GM18526 (cell line): ENCODE results near the gene HKDC1.

Experiments
- POLR2A ChIP-seq: IDR thresholded peaks from 3 replicates; pipeline ENCODE4 v1.6.1; 2011; ENCODE audit not compliant: insufficient read length; ENCODE audit errors: extremely low read depth

HKDC1 gene

DNA sequence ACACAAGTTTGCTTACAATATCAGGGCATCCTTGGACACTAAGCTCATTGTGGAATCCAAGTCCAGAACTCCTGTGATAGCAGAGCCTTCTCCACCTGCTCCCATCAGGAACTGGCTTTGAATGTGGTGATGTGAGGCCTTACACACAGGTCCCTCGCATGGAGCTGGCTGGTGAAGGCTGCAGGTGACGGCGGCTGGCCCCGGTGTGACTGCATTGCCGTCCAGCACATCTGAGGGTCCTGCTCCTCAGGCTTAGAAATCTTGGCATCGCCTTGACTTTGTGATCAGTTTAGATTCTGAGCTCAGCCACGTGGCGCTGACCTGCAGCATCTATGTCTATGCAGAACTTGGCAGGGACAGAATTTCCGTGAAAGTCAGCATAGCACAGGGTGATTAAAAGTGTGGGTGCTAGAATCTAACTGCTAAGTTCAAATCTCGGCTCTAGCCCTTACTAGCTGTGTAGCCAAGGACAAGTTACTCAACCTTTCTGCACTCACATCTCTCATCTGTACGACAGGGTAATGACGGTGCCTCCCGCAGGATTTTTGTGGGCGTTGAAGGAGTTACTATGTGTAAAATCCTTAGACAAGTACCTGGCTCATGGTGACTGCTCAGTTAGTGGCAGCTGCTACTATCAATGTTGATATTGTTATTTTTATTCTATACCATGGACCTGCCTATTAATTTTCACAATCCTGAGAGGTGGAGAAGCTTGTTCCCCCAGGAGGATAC lies 26.6 kb downstream of the HKDC1 start:
- TF ChIP-seq POLR2A: no peak

GRCh38 chr10:69247313-69247710 lies 27.2 kb downstream of the HKDC1 start:
- TF ChIP-seq POLR2A: no peak

DNA sequence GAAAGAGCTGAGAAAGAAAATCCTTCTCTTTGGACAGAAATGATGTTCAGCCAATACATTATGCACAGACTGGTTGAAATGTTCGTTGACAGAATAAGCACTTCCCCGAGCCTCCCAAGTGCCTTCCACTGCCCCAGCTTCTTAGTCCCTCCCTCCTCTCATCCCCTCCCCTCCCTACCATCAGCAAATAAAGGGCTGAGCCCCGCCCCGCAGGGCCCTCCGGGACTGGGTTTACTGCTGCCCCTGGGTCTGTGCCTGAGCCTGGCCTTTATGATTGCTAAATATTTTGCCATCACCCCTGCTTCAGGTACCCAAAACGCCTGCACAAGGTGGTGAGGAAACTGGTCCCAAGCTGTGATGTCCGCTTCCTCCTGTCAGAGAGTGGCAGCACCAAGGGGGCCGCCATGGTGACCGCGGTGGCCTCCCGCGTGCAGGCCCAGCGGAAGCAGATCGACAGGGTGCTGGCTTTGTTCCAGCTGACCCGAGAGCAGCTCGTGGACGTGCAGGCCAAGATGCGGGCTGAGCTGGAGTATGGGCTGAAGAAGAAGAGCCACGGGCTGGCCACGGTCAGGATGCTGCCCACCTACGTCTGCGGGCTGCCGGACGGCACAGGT lies 28.1 kb downstream of the HKDC1 start:
- no peak for TF ChIP-seq POLR2A

DNA sequence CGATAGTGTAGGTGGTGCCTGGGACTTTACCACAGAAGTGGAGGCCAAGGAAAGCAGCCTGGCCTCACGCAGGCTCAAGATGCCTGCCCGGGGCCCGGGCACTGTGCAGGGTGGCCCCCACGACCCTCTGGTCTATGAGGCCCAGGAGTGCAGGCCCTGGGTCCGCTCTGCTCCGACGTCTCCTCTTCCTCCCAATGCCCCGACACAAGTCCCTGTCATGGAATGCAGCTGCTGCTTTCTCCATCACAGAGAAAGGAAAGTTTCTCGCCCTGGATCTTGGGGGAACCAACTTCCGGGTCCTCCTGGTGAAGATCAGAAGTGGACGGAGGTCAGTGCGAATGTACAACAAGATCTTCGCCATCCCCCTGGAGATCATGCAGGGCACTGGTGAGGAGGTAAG lies 29.9 kb downstream of the HKDC1 start:
- no peak for TF ChIP-seq POLR2A

DNA sequence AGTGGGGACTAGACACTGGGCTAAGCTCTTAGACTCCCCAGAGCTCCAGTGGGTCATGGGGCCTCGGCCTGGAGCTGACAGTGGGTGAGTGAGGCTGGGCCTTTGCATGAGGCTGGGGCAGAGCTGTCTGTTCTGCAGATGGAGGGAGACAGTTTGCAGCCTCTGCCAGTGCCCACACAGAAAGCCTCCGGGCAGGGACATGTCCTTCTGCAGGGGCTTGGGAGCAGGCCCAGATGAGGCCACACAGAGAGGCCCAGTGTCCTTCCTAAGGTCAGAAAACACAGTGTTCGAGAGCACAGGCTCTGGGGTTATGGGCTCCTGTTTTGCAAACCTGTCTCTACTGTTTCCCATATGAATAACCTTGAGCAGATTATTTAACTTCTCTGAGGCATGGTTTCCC lies 33.0 kb downstream of the HKDC1 start:
- no peak for TF ChIP-seq POLR2A

DNA sequence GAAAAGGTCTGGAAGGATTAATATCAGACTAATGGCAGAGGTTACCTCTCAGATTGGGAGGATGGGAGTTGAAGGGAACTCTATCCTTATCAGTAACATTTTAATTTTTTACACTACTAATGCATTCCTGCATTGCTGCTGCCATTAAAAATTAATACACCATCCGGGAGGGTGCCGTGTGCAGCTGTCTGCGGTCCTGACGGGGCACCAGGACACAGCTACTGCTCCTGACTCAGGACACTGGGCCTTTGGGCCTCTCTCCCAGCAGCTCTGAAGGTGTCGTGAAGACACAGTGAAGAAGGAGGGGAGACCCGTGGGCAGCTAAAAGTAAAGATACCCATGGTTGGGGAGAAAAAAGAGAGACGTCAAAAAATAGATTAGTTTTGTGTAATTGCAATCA lies 34.7 kb downstream of the HKDC1 start:
- no peak for TF ChIP-seq POLR2A

DNA sequence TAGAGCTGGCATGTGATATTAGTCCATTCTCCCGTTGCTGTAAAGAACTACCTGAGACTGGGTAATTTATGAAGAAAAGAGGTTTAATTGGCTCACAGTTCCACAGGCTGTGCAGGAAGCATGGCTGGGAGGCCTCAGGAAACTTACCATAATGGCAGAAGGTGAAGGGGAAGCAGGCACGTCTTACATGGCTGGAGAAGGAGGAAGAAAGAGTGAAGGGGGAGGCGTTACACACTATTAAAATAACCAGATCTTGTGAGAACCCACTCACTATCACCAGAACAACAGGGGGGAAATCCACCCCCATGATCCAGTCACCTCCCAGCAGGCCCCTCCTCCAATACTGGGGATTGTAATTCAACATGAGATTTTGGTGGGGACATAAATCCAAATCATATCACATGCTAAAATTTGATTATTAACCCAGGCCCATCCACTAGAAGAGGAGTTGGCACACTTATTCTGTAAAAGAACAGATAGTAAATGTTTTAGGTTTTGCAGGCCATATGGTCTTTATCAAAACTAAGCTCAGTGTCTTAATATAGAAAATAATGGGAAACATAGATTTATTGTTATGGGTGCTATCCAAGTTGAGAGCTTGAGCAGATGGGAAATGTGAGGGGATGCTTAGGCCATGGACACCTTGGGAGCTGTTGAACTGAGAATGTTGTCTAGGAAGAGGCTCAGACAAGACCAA lies 39.6 kb downstream of the HKDC1 start:
- no peak for TF ChIP-seq POLR2A

DNA sequence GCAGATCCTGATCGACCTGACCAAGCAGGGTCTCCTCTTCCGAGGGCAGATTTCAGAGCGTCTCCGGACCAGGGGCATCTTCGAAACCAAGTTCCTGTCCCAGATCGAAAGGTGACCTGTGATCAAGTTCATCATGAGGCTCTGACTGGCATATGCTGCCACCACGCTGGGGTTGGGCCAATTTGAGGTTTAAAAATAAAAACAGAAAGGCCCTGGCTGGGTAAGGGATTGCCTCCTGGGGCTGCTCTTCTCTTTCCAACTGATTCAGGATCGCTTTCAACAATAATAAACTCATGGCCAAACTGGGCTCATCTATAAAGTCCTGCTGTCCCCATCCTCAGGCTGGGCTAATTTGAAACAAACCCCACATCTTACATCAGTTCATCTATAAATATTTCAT lies 41.1 kb downstream of the HKDC1 start:
- TF ChIP-seq POLR2A: no peak

- TF ChIP-seq POLR2A: no peak
Observed at GRCh38 chr10:69262292-69262751, 42.2 kb downstream of the HKDC1 start.

GRCh38 chr10:69265521-69265920 lies 45.4 kb downstream of the HKDC1 start:
- TF ChIP-seq POLR2A: no peak

DNA sequence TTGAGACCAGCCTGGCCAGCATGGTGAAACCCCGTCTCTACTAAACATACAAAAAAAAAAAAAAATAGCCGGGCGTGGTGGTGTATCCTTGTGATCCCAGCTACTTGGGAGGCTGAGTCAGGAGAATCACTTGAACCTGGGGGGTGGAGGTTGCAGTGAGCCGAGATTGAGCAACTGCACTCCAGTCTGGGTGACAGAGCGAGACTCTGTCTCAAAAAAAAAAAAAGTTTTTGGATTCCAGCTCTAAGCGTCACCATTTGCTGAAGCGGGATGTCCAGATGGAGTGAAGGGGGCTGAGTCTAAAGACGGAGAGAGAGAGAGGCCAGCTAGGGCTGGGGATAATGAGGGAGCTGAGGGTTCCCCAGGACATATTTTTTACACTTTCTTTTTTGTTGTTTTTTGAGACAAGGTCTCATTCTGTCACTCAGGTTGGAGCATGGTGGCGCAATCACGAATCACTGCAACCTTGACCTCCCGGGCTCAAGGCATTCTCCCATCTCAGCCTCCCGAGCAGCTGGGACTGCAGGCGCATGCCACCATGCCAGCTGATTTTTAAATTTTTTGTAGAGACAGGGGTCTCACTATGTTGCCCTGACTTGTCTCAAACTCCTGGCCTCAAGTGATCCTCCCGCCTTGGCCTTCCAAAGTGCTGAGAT lies 48.8 kb downstream of the HKDC1 start:
- TF ChIP-seq POLR2A: no peak

- TF ChIP-seq POLR2A: no peak
Observed at GRCh38 chr10:69269761-69270160, 49.6 kb downstream of the HKDC1 start.

- no peak for TF ChIP-seq POLR2A
Observed at GRCh38 chr10:69270990-69271389, 50.9 kb downstream of the HKDC1 start.

DNA sequence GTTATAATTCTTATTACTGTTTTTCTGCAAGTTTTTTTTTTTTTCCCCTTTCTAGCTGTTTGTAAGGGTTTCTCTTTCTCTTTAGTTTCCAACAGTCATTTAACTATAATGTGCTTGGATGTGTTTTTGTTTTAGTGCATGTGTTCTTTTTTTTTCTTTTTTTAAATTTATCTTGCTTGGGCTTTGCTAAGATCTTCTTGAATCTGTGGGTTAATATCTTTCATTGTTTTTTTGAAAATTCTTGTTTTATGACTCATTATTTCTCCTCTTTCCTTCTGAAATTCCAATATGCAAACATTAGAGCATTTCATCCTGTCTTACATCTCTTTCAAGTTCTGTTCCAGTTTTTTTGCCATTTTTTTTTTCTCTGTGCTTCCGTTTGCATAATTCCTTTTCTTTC lies 52.5 kb downstream of the HKDC1 start:
- TF ChIP-seq POLR2A: no peak

DNA sequence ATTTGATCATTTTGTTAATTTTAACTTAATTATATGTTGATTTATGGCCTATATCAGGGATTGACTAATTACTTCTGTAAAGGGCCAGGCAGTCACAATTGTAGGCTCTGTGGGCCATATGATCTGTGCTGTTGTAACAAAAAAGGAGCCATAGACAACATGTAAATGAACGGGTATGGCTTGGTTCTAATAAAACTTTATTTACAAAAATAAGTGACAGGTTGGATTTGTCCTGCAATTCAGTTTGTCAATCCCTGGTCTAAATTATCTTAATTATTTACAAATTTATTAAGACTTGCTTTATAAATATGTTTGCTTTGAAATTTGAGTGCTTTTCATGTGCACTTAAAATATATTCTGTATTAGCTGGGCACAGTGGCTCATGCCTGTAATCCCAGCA lies 55.3 kb downstream of the HKDC1 start:
- no peak for TF ChIP-seq POLR2A

- no peak for TF ChIP-seq POLR2A
Observed at GRCh38 chr10:69276503-69276902, 56.4 kb downstream of the HKDC1 start.

DNA sequence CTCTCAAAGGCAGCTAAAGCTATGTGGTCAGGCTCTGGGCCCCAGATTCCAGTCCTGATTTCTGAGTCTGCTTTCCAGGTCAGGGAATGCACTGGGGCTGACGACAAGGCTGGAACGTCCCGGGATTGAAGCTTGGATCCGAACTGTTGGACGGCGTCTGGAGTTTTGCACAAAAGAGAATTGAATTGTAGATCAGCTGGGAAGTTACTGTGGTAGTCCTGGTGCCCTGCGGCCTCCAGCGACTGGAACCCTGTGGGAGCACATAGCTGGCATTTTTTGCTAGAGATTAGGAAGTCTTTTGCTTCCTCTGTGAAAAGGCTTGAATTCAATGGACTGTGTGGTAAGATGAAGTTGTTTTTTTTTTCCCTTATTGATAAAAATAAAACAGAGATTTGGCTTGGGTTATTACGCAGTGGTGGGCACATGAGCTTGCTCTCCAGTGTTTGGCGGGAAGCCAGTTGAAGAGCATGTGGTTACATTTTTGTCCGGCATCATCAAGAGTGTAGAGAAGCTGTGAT lies 58.4 kb downstream of the HKDC1 start, which contains the start of gene HK1:
Gene HK1 (plus strand): TSS at position 51 of the 518 bp plus-strand sequence.
- no peak for TF ChIP-seq POLR2A
